KMS-11 (cell line): Measurements from ENCODE around the gene SLC51A.
"Not testable (repeated sequence)": the region's sequence is repeated elsewhere in the genome, so short reads cannot be mapped to it uniquely, and the experiment has no call there.

ENCODE experiments used
- H2AFZ ChIP-seq: fragments of 200-600 bp; sonication (generic); 2 replicates; pipeline ENCODE4 v1.6.1; 2016; ENCODE audit warnings: antibody characterized with exemption, mixed run types, low read depth
- H3K27ac ChIP-seq: fragments of 200-600 bp; sonication (generic); 2 replicates; pipeline ENCODE4 v1.6.1; 2016; ENCODE audit warnings: mild to moderate bottlenecking, mixed run types
- H3K27me3 ChIP-seq: fragments of 200-600 bp; sonication (generic); 2 replicates; pipeline ENCODE4 v1.6.1; 2017; ENCODE audit warnings: mild to moderate bottlenecking, low read depth, mixed run types, moderate library complexity; ENCODE audit not compliant: insufficient read depth
- H3K36me3 ChIP-seq: fragments of 200-600 bp; sonication (generic); 2 replicates; pipeline ENCODE4 v1.6.1; 2017; ENCODE audit warnings: mild to moderate bottlenecking, mixed run types; ENCODE audit not compliant: insufficient read depth
- H3K4me1 ChIP-seq: fragments of 200-600 bp; sonication (generic); 2 replicates; pipeline ENCODE4 v1.6.1; 2016; ENCODE audit warnings: mild to moderate bottlenecking, low read depth, mixed run types; ENCODE audit not compliant: poor library complexity, severe bottlenecking
- H3K4me2 ChIP-seq: fragments of 200-600 bp; sonication (generic); 2 replicates; pipeline ENCODE4 v1.7.0; 2016; ENCODE audit warnings: mild to moderate bottlenecking, mixed run types
- H3K4me3 ChIP-seq: fragments of 200-600 bp; sonication (generic); IDR thresholded peaks from 2 replicates; pipeline ENCODE4 v1.6.1; 2017; ENCODE audit warnings: low read depth, low read length, mixed read lengths; ENCODE audit not compliant: insufficient read depth
- H3K79me2 ChIP-seq: fragments of 200-600 bp; sonication (generic); 2 replicates; pipeline ENCODE4 v1.6.1; 2016; ENCODE audit warnings: low read depth, mixed run types; ENCODE audit not compliant: insufficient read depth
- H3K9ac ChIP-seq: fragments of 200-600 bp; sonication (generic); 2 replicates; pipeline ENCODE4 v1.6.1; 2016; ENCODE audit warnings: mild to moderate bottlenecking, mixed run types
- H4K20me1 ChIP-seq: fragments of 200-600 bp; sonication (generic); 2 replicates; pipeline ENCODE4 v1.6.1; 2016; ENCODE audit warnings: mild to moderate bottlenecking, mixed run types; ENCODE audit not compliant: insufficient read depth
- CTCF ChIP-seq: fragments of 200-600 bp; sonication (generic); conservative IDR thresholded peaks from 2 replicates; pipeline ENCODE4 v1.6.1; 2017; ENCODE audit warnings: low read depth, mild to moderate bottlenecking, antibody characterized with exemption, low read length, moderate library complexity, mixed read lengths

Gene SLC51A

DNA sequence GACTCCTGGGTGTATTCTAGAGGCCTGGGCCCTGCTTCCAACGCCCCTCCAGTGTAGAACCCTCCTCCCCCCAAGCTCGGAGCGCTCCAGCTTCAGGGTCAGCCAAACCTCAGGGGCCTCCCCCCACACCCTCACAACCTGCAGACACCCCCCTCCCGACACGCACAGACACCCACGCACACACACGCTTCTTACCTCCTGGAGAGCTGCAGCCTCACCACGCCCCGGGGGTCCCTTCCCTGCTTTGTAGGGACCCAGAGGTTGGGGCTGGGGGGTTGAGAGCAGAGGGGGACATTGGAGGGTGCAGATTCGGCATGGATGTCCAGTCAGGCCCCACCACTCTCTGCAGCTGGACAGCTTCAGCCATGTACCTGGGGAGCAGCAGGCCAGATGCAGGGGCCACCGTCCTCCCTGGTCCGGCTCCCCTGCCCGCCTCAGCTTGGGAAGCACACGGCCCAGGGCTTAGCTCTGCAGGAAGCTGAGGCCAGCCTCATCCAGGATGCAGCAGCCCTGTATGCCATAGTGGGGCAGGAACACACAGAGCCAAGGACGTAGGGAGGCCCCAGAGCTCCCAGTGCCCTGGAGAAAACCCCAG lies 18.2 kb upstream of the SLC51A start:
- Histone ChIP-seq H3K4me2 (no peak overlapping the region), H3K79me2 (no peaks in the 10 kb centered on the region), H3K9ac (no peak overlapping the region), H2AFZ (no peak overlapping the region), H3K36me3 (no peaks in the 10 kb centered on the region), H4K20me1 (no peaks in the 10 kb centered on the region), H3K4me1 (peaks cover 11% of the 10 kb centered on the region), H3K27ac (no peak overlapping the region), H3K27me3 (no peaks in the 10 kb centered on the region), H3K4me3 (no peak overlapping the region)
- no peak for TF ChIP-seq CTCF

GRCh38 chr3:196198771-196199753 lies 17.3 kb upstream of the SLC51A start:
- no peaks in the 10 kb centered on the region for H4K20me1 ChIP-seq
- H3K4me1 ChIP-seq: peaks cover 11% of the 10 kb centered on the region
- no peak overlapping the region for H3K9ac ChIP-seq
- no peak overlapping the region for H3K4me3 ChIP-seq
- no peak overlapping the region for H3K4me2 ChIP-seq
- no peak overlapping the region for H3K27ac ChIP-seq
- peak; percentile 31; the same call in 1 of the 2 replicates for TF ChIP-seq CTCF
- no peaks in the 10 kb centered on the region for H3K27me3 ChIP-seq
- H3K79me2 ChIP-seq: no peaks in the 10 kb centered on the region
- H2AFZ ChIP-seq: no peak overlapping the region
- H3K36me3 ChIP-seq: no peaks in the 10 kb centered on the region

DNA sequence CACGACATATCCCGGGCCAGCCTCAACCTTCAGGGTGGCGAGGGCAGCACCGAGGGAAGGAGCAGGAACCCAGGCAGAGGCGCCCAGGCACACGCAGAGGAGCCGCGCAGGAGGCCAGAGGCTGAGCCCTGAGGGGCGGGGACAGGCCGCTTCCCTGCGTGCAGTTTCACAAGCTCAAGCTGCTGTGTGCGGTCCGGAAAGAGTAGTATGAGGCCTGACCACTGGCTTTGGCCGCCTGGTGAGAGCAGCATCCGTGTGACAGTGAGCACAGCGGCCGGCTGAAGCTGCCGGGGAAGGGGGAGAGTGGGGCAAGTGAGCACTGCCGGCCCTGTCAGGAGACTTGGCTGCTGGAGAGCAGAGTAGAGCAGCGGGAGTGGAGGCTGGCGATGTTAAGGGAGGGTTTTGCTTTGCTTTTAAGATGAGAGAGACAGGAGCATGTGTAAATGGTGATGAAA lies 13.8 kb upstream of the SLC51A start:
- no peaks in the 10 kb centered on the region for H3K27me3 ChIP-seq
- TF ChIP-seq CTCF: no peak
- peaks cover 7% of the 10 kb centered on the region for H3K4me1 ChIP-seq
- H4K20me1 ChIP-seq: no peaks in the 10 kb centered on the region
- H3K27ac ChIP-seq: no peak overlapping the region
- H3K4me2 ChIP-seq: peak overlapping the region; percentile 49; the same call in 1 of the 2 replicates
- H3K4me3 ChIP-seq: no peak overlapping the region
- no peaks in the 10 kb centered on the region for H3K36me3 ChIP-seq
- no peaks in the 10 kb centered on the region for H3K79me2 ChIP-seq
- H3K9ac ChIP-seq: no peak overlapping the region
- H2AFZ ChIP-seq: peak overlapping the region; percentile 64; the same call in 1 of the 2 replicates

- Histone ChIP-seq H2AFZ (no peak overlapping the region), H3K27ac (no peak overlapping the region), H3K79me2 (no peaks in the 10 kb centered on the region), H3K4me2 (no peak overlapping the region), H4K20me1 (no peaks in the 10 kb centered on the region), H3K36me3 (no peaks in the 10 kb centered on the region), H3K4me1 (peaks cover 7% of the 10 kb centered on the region), H3K9ac (no peak overlapping the region), H3K4me3 (no peak overlapping the region), H3K27me3 (no peaks in the 10 kb centered on the region)
- no peak for TF ChIP-seq CTCF
Measured at GRCh38 chr3:196203846-196204245, 12.5 kb upstream of the SLC51A start.

DNA sequence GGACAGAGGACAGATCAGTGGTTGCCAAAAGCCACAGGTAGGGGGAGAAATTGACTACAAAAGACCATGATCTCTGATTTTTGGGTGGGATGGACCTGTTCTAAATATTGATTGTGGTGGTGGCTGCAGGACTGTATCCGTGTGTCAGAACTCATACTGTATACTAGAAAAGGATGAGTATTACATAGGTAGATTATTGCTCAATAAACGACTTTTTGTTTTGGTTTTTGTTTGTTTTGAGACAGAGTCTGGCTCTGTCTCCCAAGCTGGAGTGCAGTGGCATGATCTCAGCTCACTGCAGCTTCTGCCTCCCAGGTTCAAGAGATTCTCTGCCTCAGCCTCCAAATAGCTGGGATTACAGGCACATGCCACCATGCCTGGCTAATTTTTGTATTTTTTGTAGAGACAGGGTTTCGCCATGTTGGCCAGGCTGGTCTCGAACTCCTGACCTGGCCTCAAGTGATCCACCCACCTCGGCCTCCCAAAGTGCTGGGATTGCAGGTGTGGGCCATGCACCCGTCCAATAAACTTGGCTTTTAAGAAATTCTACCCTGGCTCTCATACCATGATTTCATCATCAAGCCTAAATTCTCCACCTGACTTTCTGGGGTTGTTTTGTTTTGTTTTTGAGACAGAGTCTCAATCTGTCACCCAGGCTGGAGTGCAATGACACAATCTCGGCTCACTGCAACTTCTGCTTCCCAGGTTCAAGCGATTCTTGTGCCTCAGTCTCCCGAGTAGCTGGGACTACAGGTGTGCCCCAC lies 10.7 kb upstream of the SLC51A start:
- not testable (repeated sequence) for H3K36me3 ChIP-seq, H4K20me1 ChIP-seq, H3K4me1 ChIP-seq, H3K79me2 ChIP-seq, H3K9ac ChIP-seq, H3K27me3 ChIP-seq, H3K27ac ChIP-seq, H3K4me2 ChIP-seq, H2AFZ ChIP-seq, H3K4me3 ChIP-seq
